ENCODE measurements around the gene RPGR. TPM values are rescaled to one million over a fixed set of nuclear protein-coding genes. Genes with fewer than 3 reads are reported as not detected.

The RPGR gene
- total RNA-seq, 1 experiment from 2014 or later: not detected

- H3K4me1 ChIP-seq (replicated peaks; ENCODE audit: insufficient read depth): no peaks in the 10 kb centered on the region
- H3K4me3 ChIP-seq: no peak overlapping the region
- no peaks in the 10 kb centered on the region for H3K9me2 ChIP-seq (ENCODE audit: insufficient read depth)
- H3K79me2 ChIP-seq (ENCODE audit: low read depth): no peaks in the 10 kb centered on the region
- H3F3A ChIP-seq (ENCODE audit: insufficient read depth, low read depth): no peaks in the 10 kb centered on the region
- no peak for DNase-seq
- no peaks in the 10 kb centered on the region for H3K27me3 ChIP-seq (ENCODE audit: insufficient read depth, low read depth)
- H3K4me2 ChIP-seq: no peak overlapping the region
- no peaks in the 10 kb centered on the region for H3K9me3 ChIP-seq (ENCODE audit: insufficient read depth, low read depth)
- no peaks in the 10 kb centered on the region for H3K36me3 ChIP-seq (ENCODE audit: low read depth)
- TF ChIP-seq EZH2 (IDR thresholded peaks at IDR 0.05; ENCODE audit: low read depth): no peak
- TF ChIP-seq, protein P1, sequence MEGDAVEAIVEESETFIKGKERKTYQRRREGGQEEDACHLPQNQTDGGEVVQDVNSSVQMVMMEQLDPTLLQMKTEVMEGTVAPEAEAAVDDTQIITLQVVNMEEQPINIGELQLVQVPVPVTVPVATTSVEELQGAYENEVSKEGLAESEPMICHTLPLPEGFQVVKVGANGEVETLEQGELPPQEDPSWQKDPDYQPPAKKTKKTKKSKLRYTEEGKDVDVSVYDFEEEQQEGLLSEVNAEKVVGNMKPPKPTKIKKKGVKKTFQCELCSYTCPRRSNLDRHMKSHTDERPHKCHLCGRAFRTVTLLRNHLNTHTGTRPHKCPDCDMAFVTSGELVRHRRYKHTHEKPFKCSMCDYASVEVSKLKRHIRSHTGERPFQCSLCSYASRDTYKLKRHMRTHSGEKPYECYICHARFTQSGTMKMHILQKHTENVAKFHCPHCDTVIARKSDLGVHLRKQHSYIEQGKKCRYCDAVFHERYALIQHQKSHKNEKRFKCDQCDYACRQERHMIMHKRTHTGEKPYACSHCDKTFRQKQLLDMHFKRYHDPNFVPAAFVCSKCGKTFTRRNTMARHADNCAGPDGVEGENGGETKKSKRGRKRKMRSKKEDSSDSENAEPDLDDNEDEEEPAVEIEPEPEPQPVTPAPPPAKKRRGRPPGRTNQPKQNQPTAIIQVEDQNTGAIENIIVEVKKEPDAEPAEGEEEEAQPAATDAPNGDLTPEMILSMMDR (conservative IDR thresholded peaks at IDR 0.05): no peak
- H4K20me1 ChIP-seq (ENCODE audit: insufficient read depth): no peaks in the 10 kb centered on the region
- BruUV-seq (replicated peaks): no TSS peak
- intact Hi-C loops (cut with micrococcal nuclease; ENCODE audit: unreplicated experiment): no loop called here
- ChIA-PET CTCF (no interaction called here), POLR2A (ENCODE audit: unreplicated experiment) (no interaction called here)
- H2AFZ ChIP-seq: no peak overlapping the region
- no peak overlapping the region for H3K27ac ChIP-seq
These were observed 41.7 kb downstream of the RPGR start for GRCh38 chrX:38285649-38286048.

DNA sequence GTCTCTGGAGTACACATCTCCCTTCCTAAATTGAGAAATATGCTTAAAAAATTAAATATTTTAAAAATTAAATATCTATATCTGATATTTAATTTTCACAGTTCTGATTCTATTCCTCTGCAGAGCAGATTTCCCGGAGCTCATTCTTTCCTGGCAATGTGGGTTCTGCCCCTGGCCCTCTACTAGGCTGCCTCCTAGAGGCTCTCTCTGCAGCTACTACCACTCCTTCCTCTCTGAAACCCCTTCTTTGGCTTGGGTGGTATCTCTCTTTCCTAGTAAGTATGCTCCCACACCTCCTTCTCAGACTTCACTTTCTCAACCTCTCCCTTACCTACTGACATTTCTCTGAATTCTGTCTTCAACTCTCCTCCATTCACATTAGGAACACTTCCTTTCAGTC lies 45.3 kb downstream of the RPGR start:
- no peaks in the 10 kb centered on the region for H3K27me3 ChIP-seq (ENCODE audit: insufficient read depth, low read depth)

DNA sequence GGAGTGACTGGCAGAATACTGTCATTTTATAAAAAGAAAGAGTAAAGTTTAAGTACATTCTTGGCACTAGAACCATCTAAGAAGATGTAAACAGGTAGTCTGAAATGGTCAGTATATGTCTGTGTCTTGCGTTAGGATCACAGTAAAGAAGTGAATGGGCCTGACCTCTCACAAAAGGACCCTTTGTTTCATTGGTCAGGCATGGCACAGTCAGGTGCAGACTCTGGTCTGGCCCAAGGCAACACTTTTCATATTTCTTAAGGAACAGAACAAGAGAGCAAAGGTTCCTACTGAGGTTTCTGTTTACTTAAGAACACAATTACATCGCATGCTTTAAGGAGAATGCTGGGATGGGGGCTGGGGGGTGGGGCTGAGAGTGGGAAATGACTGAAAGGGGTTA lies 48.1 kb downstream of the RPGR start:
- no TSS peak for BruUV-seq (replicated peaks)
- ChIA-PET POLR2A (ENCODE audit: unreplicated experiment) (no interaction called here), CTCF (no interaction called here)
- H3K9me3 ChIP-seq (ENCODE audit: insufficient read depth, low read depth): no peaks in the 10 kb centered on the region
- H3K9me2 ChIP-seq (ENCODE audit: insufficient read depth): no peaks in the 10 kb centered on the region
- no peak overlapping the region for H3K27ac ChIP-seq
- H3F3A ChIP-seq (ENCODE audit: insufficient read depth, low read depth): no peaks in the 10 kb centered on the region
- no peaks in the 10 kb centered on the region for H3K36me3 ChIP-seq (ENCODE audit: low read depth)
- no peak overlapping the region for H3K4me3 ChIP-seq
- intact Hi-C loops (cut with micrococcal nuclease; ENCODE audit: unreplicated experiment): no loop called here
- no peak for DNase-seq
- no peak for TF ChIP-seq EZH2 (IDR thresholded peaks at IDR 0.05; ENCODE audit: low read depth)
- TF ChIP-seq, protein P1 (conservative IDR thresholded peaks at IDR 0.05): no peak
- no peak overlapping the region for H3K4me2 ChIP-seq
- no peaks in the 10 kb centered on the region for H3K79me2 ChIP-seq (ENCODE audit: low read depth)
- no peaks in the 10 kb centered on the region for H3K27me3 ChIP-seq (ENCODE audit: insufficient read depth, low read depth)
- H2AFZ ChIP-seq: no peak overlapping the region
- no peaks in the 10 kb centered on the region for H4K20me1 ChIP-seq (ENCODE audit: insufficient read depth)
- no peaks in the 10 kb centered on the region for H3K4me1 ChIP-seq (replicated peaks; ENCODE audit: insufficient read depth)

More for the DNA sequence above, 45.3 kb downstream of the RPGR start:
- H3K9me3 ChIP-seq (ENCODE audit: insufficient read depth, low read depth): no peaks in the 10 kb centered on the region
- no peaks in the 10 kb centered on the region for H3K79me2 ChIP-seq (ENCODE audit: low read depth)
- intact Hi-C loops (cut with micrococcal nuclease; ENCODE audit: unreplicated experiment): no loop called here
- TF ChIP-seq, protein P1 (conservative IDR thresholded peaks at IDR 0.05): no peak
- no peak for TF ChIP-seq EZH2 (IDR thresholded peaks at IDR 0.05; ENCODE audit: low read depth)
- no peaks in the 10 kb centered on the region for H3K9me2 ChIP-seq (ENCODE audit: insufficient read depth)
- H3K27ac ChIP-seq: no peak overlapping the region
- DNase-seq: no peak
- H3K36me3 ChIP-seq (ENCODE audit: low read depth): no peaks in the 10 kb centered on the region
- no peak overlapping the region for H2AFZ ChIP-seq
- ChIA-PET CTCF (no interaction called here), POLR2A (ENCODE audit: unreplicated experiment) (no interaction called here)
- no peaks in the 10 kb centered on the region for H3K4me1 ChIP-seq (replicated peaks; ENCODE audit: insufficient read depth)
- H3K4me2 ChIP-seq: no peak overlapping the region
- no peak overlapping the region for H3K4me3 ChIP-seq
- no TSS peak for BruUV-seq (replicated peaks)
- no peaks in the 10 kb centered on the region for H4K20me1 ChIP-seq (ENCODE audit: insufficient read depth)
- H3F3A ChIP-seq (ENCODE audit: insufficient read depth, low read depth): no peaks in the 10 kb centered on the region
